ENCODE data around the gene GYS1. TPM values are rescaled to one million over a fixed set of nuclear protein-coding genes. Genes with fewer than 3 reads are reported as not detected.
"Not testable (repeated sequence)": the region's sequence is repeated elsewhere in the genome, so short reads cannot be mapped to it uniquely, and the experiment has no call there.

Gene GYS1
- total RNA-seq, 1 donor from 2014 or later, result 25.5 TPM

DNA sequence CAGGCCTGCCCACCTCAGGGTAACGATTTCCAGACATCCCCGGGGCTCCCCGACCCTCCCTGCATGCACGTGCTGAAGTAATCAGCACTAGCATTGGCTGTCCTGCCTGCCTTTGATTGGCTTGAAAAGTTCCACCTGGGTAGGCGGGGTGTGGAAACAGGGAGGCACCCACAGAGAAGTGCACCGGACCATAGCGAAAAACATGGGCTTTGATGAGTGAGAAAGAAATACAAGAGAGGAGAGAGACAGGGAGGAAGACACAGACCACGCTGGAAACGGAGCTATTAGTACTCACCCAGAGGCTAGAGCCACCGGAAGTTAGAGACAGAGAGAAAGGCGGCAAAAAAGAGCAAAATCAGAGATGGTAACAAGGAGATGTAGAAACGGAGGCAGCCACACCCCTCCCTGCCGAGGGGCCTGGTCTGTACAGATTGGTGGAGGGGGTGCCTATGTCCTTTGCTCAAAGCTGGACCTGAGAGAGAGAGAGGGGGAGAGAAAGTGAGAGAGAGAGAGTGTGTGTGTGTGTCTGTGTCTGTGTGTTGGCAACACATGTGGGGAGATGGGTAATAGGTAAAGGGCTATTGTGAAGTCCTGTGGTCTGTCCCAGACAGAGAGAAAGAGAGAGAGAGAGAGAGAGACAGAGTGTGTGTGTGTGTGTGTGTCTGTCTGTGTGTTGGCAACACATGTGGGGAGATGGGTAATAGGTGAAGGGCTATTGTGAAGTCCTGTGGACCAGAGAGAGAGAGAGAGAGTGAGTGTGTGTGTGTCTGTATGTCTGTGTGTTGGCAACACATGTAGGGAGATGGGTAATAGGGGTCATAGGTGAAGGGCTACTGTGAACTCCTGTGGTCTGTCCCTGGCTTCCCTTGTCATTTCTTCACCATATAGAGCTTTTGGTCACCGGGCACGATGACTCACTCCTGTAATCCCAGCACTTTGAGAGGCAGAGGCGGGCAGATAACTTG lies 28.1 kb upstream of the GYS1 start:
- TF ChIP-seq, protein P1, sequence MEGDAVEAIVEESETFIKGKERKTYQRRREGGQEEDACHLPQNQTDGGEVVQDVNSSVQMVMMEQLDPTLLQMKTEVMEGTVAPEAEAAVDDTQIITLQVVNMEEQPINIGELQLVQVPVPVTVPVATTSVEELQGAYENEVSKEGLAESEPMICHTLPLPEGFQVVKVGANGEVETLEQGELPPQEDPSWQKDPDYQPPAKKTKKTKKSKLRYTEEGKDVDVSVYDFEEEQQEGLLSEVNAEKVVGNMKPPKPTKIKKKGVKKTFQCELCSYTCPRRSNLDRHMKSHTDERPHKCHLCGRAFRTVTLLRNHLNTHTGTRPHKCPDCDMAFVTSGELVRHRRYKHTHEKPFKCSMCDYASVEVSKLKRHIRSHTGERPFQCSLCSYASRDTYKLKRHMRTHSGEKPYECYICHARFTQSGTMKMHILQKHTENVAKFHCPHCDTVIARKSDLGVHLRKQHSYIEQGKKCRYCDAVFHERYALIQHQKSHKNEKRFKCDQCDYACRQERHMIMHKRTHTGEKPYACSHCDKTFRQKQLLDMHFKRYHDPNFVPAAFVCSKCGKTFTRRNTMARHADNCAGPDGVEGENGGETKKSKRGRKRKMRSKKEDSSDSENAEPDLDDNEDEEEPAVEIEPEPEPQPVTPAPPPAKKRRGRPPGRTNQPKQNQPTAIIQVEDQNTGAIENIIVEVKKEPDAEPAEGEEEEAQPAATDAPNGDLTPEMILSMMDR (IDR thresholded peaks at IDR 0.05; ENCODE audit: insufficient read depth, low read length, severe bottlenecking), result no peak
- DNase-seq (ENCODE audit: low read depth) (no peak), FAIRE-seq (no peak)
- Histone ChIP-seq H3K27me3 (ENCODE audit: control insufficient read depth, insufficient read depth, low read length) (no peaks in the 10 kb centered on the region), H3K36me3 (ENCODE audit: control insufficient read depth, insufficient read depth, low read length) (peaks cover under 1% of the 10 kb centered on the region), H3K4me3 (ENCODE audit: low read depth, low read length) (no peak overlapping the region)

DNA sequence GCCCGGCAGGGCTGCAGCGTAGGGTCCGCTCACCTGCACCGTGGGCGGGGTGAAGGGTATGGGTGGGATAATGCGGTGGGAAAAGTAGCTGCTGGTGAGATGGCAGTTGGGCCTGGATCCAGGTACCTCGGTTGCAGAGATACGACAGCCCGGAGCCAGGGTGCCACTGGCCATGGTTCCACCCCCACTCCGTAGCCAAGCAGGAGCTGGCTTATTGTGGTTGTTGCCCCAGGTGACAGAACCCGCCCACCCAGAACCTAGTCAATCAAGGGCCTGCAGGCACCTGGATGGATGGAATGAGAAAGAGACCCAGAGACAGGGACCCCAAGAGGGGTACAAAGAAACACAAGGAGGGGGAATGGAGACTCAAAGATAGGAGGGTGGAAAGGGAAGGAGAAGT lies 27.2 kb upstream of the GYS1 start:
- no peaks in the 10 kb centered on the region for H3K27me3 ChIP-seq (ENCODE audit: control insufficient read depth, insufficient read depth, low read length)
- H3K4me3 ChIP-seq (ENCODE audit: low read depth, low read length), result no peak overlapping the region
- DNase-seq (ENCODE audit: low read depth), result no peak
- TF ChIP-seq, protein P1 (IDR thresholded peaks at IDR 0.05; ENCODE audit: insufficient read depth, low read length, severe bottlenecking), result no peak
- FAIRE-seq, result no peak
- peaks cover 4% of the 10 kb centered on the region for H3K36me3 ChIP-seq (ENCODE audit: control insufficient read depth, insufficient read depth, low read length)

DNA sequence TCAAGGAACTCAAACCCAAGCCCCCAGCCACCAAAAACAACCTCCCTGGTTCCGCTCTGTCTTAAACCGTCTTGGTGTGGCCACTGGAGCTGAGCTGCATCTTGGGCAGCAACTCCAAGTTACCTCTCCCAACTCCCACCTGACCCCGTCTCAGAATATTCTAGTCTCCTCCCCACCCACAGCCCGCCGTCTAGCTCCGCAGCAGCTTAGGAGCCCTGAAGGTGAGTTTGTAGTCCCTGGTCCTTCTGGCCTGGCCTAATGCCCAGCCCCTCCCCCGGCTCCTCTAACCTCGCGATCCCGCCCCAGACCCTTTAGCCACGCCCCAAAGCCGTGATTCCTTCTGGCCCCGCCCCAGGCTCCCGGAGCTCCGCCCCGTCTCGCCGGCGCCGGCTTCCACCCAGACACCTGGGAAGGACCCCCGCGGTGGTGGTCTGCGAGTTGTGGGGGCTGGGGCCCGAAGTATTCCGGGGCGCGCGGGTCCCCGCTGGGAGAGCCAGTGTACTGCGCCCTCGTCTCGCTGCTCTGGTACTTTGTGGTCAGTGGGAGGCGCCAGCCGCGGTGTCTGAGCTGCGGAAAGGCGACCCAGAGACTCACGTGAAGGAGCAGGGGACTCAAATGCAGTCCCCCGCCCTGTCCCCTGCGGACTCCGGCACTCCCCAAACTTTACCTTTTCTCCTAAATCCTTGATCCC lies 26.3 kb upstream of the GYS1 start:
- TF ChIP-seq, protein P1 (IDR thresholded peaks at IDR 0.05; ENCODE audit: insufficient read depth, low read length, severe bottlenecking), result peak; percentile 26
- H3K36me3 ChIP-seq (ENCODE audit: control insufficient read depth, insufficient read depth, low read length), result peaks cover 5% of the 10 kb centered on the region
- FAIRE-seq, result no peak
- no peaks in the 10 kb centered on the region for H3K27me3 ChIP-seq (ENCODE audit: control insufficient read depth, insufficient read depth, low read length)
- no peak for DNase-seq (ENCODE audit: low read depth)
- peak overlapping the region; percentile 36 for H3K4me3 ChIP-seq (ENCODE audit: low read depth, low read length)

- peak; percentile 66 for FAIRE-seq
- DNase-seq (ENCODE audit: low read depth), result not testable (repeated sequence)
- H3K4me3 ChIP-seq (ENCODE audit: low read depth, low read length), result peak overlapping the region; percentile 36
Measured at GRCh38 chr19:49018388-49019241, 25.5 kb upstream of the GYS1 start.

DNA sequence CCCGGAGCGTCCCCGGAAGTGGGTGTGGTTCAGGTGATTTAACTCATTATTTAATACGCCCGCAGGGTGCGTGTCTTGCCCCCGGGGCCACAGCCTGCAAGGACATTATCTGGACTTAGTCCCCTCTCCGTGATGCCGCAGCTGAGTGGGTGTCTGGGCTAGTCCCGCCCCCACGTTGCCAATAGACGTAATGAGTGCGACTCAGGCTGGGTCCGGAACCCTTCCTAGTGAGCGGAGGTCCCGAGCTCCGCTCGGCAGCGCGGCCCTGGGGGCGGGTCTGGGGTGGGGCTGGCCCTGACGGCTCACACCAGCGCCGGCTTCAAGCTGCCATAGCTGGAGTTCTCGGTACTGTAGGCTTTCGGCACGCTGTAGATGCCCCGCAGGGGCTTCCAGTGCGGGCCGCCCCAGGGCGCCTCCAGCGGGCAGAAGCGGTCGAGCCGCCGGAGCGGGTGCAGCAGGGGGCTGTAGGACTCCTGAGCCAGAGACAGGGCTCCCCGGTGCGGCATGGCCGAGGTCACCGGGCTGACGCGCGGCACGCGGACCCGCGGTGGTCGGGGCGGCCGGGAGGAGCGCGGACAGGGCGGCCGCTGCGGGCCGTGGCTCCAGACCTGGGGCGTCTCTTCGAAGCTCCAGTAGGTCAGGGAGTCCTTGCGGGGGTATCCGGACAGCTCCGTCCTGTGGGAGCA lies 24.7 kb upstream of the GYS1 start:
- TF ChIP-seq, protein P1 (IDR thresholded peaks at IDR 0.05; ENCODE audit: insufficient read depth, low read length, severe bottlenecking), result peak; percentile 66
- DNase-seq (ENCODE audit: low read depth) (no peak), FAIRE-seq (no peak)
- Histone ChIP-seq H3K4me3 (ENCODE audit: low read depth, low read length) (peak overlapping the region; percentile 36), H3K36me3 (ENCODE audit: control insufficient read depth, insufficient read depth, low read length) (peaks cover 5% of the 10 kb centered on the region), H3K27me3 (ENCODE audit: control insufficient read depth, insufficient read depth, low read length) (no peaks in the 10 kb centered on the region)

More at GRCh38 chr19:49018388-49019241, 25.5 kb upstream of the GYS1 start:
- H3K27me3 ChIP-seq (ENCODE audit: control insufficient read depth, insufficient read depth, low read length); H3K36me3 ChIP-seq (ENCODE audit: control insufficient read depth, insufficient read depth, low read length): not testable (repeated sequence)
